Suppressor macrophage treated with lipopolysaccharide for 4 hours (primary cell): ENCODE data around the gene IGF2.
"Not testable (repeated sequence)": the region's sequence is repeated elsewhere in the genome, so short reads cannot be mapped to it uniquely, and the experiment has no call there.

Source experiments
- DNase-seq: peaks from one replicate; pipeline ENCODE4 v3.0.0-alpha.2; 2020

IGF2 gene

DNA sequence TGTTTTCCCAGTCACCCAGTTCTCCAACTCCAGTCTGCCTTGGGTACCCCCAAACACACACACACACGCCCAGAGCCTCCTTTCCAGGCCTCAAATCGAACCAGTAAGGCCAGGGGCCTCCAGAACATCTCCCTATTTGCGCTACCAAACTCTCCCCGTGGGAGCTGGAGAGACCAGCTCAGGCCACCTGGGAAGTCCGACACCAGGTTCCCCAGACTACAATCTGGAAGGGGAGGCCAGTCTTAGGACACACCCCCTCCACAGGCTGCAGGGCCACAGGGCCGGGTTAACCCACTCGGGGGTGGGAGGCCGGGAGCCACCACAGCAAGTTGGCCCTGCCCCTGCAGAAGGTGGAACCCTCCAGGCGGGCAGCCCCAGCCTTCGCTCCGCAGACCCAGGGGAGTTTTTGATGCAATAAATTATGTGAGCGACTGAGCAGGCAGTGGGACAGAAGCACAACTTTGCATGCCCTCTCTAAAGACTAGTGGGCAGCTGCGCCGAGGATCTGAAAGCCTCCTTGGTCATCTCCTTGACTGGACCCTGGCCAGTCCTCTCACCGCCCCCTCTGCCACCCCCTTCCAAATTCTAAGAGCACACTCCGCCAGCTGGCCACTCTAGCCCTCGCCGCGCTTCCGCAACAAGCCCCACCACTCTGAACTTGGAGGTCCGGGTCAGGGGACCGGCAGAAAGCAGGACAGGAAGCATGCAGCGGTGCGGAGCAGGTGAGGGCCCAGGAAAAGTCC, 2.8 kb downstream of the IGF2 start:
- no peak for DNase-seq

DNA sequence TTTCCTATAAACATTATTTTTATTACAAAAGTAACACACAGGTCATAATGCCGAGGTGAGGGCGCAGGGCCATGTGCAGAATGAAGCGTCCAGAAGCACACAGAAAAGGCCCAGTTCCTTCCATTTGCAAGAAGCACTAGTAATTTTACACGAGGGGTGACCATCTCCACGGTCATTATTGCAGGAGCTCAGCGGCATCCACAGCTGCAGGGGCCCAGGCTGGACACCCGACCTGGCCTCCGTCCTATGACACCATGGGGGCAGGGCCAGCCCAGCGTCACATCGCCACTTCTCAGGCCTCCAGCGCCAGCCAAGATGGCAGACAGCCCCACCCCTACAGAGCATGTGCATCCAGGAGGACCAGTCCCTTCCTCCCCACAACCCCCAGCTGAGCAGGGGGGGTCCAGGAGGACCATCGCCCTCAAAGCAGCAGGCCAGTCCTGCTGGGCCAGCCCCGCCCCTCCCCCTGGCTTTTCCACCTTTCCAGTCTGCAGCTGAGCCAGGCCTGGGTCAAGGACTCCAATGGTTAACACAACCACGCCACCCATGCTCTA, 3.5 kb downstream of the IGF2 start:
- no peak for DNase-seq

DNA sequence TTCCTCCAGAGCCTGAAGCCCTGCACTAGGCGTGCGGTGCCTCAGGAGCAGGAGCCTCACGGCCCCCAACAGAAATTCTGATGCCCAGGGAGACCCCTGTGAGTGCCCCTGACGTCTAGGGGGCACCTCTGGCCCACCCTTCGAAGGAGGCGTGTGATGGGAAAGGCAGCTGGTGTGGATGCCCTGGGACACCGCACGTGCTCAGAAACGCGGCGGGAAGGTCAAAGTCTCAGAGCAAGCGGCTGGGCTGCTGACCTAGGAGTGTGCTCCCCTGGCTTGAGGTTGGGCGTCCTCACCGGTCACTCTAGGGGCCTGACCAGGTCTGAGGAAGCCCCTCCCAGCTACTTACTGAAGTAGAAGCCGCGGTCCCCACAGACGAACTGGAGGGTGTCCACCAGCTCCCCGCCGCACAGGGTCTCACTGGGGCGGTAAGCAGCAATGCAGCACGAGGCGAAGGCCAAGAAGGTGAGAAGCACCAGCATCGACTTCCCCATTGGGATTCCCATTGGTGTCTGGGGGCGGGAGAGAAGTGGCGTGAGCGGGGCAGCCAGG, 4.1 kb downstream of the IGF2 start:
- no peak for DNase-seq

DNA sequence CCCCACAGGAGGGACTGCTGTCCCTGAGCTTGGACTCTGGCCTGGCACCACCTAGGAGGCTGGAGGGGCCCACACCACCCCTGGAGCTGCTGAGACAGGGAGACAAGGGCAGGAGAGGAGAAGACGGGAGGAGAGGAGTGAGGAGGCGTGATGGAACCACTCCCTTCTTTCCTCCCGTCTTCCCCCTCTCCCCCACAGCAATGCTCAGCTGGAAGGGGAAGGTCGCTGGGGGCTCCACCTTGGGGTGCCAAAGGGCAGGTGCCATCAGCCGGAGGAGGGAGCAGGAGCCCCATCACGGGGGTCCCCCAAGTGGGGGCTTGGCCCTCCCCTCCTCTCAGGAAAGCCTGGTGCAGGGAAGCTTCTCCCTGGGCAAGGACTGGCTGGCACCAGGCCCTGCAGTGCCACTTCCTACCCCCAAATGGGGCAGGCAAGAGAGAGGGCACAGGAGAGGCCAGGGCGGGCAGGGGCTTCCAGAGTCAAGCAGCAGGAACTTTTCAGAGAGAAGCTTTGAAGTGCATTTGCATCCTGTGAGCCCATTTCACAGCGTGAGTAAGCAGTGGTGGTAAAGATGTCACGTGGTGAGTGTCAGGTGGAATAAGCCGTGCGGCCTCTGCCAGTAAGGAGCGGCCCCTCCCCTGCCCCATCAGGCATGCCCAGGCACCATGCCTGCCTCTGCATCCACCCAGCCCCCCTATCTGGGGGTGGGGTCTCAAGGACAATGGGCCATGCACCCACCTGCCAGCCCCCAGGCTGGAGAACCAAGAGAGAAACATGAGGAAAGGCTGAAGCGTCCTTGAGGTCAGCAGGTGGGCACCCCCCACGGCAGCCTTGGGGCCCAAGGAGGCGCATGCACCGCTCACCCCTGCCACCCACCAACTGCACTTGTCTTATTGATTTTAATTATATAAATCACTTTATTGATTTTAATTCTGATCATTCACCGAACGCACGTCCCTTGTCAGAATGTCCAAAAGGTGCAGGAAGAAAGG, 4.9 kb downstream of the IGF2 start:
- no peak for DNase-seq

DNA sequence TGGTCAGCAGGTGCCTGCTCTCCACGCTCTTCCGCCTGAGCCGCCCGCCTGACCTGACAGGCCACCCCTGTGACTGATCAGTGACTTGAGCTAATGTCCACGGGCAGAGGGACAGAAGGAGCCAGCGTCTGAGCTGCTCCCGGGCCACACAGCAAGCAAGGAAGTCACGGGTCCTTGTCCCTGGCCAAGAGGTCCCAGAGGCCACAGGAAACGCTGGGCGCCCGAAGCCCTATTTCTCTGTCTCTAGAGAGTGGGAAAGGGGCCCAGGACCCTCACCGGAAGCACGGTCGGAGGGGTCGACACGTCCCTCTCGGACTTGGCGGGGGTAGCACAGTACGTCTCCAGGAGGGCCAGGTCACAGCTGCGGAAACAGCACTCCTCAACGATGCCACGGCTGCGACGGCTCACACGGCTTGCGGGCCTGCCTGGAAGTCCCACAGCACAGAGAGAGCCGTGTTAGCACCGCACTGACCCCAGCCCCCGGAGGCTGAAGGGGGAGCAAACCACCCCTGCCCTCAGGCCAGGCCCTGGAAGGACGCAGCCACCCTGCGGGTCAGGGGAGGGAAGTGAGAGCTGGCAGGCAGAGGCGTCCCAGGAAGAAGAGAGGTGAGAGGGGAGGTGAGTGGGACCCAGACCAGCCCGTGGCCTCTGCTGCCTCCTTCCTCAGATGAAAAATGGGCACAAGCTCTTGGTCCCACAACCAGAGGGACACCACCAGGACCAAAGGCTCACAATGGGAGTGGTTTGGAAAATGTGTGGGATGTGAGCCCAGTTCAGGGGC, 5.8 kb downstream of the IGF2 start:
- no peak for DNase-seq

DNA sequence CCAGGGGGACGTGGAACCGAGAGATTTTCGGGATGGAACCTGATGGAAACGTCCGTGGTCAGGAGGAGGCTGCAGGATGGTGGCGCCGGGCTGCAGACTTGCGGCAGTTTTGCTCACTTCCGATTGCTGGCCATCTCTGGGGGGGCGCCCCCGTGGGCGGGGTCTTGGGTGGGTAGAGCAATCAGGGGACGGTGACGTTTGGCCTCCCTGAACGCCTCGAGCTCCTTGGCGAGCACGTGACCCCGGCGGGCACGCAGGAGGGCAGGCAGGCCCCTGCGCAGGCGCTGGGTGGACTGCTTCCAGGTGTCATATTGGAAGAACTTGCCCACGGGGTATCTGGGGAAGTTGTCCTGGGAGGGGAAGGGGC, 6.3 kb downstream of the IGF2 start:
- DNase-seq, result no peak

DNA sequence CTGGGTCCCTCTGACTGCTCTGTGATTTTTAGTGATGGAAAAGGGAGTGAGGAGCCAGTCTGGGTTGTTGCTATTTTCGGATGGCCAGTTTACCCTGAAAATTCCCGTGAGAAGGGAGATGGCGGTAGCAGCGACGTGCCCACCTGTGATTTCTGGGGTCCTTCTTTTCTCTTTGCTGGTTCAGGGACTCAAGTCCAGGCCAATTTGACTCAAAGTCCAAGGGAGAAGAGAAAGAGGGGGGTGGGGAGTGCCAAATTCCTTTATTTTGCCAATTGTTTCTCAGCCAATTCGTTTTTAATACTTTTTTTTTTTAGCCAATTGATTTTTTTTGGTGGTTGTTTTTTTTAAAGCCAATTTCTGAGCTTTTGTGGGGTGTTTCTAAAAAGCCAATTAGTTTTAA, 6.9 kb downstream of the IGF2 start:
- DNase-seq, result no peak

DNA sequence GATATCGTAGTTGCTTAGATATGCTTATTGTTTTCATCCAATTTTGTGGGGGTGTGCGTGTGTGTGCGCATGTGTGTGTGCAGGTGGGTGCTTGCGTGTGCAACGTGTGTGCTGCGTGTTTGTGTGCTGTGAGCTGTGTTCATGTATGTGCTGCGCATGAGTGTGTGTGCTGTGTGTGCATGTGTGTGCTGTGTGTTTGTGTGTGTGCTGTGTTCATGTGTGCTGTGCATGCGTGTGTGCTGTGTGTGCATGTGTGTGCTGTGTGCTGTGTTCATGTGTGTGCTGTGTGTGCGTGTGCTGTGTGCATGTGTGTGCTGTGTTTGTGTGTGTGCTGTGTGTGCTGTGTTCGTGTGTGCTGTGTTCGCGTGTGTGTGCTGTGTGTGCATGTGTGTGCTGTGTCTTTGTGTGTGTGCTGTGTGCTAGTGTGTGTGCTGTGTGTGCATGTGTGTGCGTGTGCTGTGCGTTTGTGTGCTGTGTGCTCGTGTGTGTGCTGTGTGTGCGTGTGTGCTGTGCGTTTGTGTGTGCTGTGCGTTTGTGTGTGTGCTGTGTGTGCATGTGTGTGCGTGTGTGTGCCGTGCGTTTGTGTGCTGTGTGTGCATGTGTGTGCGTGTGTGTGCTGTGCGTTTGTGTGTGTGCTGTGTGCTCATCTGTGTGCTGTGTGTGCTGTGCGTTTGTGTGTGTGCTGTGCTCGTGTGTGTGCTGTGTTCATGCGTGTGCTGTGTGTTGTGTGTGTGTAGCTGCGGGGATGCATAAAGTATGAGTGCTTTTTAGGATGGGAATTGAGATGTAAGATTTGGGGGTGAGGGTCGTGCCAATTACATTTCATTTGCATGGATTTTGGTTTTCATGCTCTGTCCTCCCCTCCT, 7.6 kb downstream of the IGF2 start:
- DNase-seq, result no peak

DNA sequence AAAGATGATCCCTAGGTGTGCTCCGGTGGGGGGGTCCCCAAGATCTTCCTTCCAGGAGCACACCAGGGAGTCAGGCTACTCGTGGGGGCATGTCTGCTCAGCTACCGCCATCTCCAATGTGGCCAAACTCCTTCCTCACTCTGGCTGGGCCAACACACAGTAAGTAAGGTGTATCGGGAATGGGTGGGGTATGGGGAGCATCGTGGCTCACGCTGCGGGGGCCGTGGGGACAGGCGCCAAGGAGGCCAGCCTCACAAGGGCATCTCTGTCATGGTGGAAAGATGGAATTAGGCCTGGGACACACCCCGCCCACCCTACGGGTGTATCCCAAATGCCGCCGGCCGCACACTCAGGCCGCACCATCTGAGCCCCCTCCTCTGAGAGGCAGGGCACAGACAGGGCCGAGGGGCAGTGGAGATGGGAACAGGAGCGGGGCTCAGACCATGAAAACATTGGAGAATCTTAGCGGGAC, 8.3 kb downstream of the IGF2 start:
- no peak for DNase-seq

DNA sequence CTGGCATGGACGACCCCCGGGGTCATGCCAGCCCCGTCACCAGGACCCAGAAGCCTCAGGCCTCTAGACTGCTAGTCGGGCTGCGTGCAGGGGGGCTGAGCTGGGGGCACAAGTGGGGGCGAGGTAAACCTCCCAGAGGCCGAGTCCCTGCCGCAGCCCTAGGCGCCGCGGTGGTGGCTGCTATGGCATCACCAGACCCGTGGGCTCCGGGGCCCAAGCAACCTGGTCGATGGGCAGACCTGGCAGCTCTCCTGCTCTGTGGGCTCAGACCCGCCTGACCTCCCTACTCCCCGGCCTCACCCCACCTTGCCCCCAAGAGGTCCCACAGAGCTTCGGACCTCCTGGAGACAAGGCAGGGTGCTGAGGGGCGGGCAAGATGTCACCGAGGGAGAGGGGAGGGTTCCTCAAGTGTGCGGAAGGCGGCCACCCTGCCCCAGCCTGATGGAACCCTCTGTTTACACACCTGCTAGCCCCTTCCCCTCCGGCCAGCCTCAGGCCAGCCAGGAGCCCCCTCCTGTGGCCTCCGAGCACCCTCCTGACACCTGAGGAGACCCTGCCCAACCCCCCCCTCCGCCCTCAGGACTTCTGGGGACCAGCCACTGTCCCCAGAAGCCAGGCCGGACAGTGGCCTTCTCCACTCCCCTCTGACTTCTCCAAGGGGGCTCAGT, 9.4 kb downstream of the IGF2 start:
- DNase-seq, result no peak

DNA sequence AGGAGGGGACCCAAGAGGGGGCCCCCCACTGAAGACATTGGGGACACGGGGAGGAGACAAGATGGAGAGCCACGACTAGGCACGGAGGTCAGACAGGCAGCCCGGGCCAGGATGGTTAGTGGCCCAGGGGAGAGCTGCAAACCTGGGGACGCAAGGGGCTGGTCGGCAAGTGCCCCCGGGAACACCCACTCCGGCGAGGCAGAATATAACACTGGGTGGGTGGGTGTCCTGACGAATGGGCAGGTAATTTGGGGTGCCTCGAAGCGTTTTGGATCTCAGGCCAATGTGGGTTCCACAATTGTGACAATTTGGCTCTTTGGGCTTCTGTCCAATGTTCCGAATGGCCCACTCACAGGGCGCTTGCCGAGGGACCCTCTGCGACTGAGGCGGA, 9.9 kb downstream of the IGF2 start:
- DNase-seq, result no peak

DNA sequence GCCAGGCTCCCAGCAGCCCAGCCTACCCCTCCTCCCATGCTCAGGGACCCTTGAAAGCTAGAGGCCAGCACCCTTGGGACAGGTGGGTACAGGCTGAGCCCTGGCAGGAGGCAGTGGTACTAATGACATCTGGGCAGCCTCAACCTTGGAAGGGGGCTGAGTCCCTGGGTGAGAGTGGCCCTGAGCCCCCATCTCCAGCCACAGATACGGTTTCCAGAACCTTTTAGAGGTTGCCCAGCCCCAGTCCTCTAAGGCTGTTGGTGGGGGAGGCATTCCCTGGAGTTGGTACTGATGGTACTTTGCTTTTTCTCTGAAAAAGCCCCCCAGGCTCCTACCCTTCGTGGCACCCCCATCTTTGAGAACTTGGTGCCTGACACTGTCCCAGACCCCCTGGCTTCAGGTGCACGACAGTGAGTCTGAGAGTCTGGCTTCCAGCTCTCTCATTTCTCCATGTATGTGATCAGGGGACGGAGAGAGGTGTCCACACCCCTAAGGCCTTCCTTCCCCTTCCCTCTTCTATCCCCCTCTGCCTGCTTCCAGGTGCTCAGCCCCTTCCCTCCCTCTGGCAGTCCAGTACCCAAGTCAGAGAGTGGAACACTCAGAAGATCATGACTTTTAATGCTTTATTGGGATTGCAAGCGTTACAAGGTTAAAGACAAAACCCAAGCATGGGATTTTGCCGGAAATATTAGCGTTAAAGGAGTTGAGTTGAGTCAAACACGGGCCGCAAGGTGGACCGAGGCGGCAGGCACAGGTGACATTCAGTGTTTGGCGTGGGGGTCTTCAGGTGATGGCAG, 10.5 kb downstream of the IGF2 start:
- no peak for DNase-seq

DNA sequence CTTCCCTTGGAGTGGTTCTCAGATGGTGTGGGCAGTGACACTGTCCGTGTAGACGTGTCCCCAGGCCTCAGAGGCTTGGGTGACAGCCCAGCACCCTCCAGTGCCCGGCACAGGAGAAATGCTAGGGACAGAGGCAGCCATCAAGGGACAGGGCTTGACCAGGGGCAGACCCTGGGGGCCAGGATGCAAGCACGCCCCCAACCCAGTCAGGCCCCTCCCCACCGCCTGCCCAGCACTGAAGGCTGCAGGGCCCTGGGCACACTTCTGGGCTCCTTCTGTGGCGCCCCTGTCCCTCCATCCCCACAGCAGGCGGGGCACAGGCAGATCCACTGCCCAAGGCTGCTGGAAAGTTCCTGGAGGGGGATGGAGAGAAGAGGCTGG, 11.1 kb downstream of the IGF2 start:
- no peak for DNase-seq

DNA sequence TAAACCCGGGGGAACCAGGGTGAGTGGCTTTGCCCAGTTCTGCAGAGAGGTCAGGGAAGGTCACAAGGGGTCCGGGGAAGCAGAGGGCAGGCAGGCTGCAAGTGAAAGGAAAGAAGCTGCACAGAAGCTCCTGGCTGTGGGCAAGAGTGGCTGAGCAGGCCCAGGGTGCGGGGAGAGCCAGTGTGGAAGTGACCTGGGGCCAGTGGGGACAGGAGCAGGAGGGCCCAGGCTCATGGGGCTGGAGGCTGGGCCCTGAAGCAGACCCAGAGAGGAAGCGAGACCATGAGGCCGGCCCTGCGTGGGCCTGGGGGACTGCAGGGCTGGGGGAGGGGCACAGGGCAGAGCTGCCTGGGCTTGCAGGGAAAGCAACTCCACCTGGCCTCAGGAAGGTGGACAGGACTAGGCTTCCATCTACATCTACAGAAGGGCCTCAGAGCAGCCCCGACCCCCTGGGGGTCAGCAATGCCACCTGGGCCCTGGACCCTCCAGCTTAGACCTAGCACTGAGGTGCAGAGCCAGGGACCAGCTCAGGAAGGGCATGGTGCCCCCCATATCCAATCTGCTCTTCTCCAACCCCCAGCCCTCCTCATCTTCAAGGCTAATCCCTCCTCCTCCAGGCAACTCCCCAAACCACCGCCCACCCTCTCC, 11.6 kb downstream of the IGF2 start:
- DNase-seq, result no peak

DNA sequence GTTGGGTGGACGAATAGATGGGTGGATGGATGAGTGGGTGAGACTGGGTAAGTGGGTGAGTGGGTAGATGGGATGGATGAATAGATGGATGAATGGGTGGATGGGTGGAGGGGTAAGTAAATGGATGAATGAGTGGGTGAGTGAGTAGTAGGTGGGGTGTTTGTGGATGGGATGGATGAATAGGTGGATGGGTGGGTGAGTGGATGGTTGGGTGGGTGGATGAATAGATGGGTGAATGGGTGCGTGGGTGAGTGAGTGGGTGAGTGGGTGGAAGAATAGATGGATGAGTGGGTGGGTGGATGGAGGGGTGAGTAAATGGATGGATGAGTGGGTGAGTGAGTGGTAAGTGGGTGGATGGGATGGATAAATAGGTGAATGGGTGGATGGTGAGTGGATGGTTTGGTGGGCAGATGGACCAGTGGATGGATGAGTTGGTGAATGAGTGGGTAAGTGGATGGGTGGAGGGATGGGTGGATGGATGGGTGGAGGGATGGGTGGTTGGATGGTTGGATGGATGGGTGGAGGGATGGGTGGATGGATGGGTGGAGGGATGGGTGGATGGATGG, 12.6 kb downstream of the IGF2 start:
- DNase-seq, result no peak

DNA sequence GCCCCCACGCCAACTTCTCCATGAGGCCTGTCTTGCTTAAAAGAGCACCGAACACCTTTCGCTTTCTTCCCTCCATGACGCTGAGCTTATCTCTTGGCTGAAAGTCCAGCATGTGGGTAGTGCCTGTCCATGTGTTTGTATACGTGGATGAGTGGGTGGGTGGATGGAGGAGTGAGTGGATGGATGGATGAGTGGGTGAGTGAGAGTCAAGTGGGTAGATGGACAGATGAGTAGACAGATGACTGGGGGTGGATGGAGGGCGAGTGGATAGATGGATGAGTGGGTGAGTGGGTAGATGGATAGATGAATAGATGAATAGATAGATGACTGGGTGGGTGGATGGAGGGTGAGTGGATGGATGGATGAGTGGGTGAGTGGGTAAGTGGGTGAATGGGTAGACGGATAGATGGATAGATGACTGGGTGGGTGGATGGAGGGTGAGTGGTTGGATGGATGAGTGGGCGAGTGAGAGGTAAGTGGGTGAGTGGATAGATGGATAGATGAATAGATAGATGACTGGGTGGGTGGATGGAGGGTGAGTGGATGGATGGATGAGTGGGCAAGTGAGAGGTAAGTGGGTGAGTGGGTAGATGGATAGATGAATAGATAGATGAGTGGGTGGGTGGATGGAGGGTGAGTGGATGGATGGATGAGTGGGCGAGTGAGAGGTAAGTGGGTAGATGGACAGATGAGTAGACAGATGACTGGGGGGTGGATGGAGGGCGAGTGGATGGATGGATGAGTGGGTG, 14.3 kb downstream of the IGF2 start:
- DNase-seq, result not testable (repeated sequence)

DNA sequence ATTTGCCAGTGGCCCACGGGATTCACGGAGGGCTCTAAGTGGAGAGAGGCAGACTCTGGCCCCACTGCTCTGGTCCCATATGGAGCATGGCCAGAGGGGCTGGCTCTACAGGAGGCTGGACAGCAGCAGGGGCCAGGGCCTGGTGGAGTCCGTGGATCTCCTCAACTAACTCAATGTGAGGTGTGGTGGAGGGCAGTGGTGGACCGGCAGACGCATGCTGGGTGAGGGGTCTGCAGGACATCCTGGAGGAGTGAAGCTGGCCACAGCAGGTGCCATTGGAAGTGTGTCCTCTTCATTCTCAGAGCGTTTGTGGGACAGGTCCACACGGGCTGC, 15.6 kb downstream of the IGF2 start:
- DNase-seq, result no peak

DNA sequence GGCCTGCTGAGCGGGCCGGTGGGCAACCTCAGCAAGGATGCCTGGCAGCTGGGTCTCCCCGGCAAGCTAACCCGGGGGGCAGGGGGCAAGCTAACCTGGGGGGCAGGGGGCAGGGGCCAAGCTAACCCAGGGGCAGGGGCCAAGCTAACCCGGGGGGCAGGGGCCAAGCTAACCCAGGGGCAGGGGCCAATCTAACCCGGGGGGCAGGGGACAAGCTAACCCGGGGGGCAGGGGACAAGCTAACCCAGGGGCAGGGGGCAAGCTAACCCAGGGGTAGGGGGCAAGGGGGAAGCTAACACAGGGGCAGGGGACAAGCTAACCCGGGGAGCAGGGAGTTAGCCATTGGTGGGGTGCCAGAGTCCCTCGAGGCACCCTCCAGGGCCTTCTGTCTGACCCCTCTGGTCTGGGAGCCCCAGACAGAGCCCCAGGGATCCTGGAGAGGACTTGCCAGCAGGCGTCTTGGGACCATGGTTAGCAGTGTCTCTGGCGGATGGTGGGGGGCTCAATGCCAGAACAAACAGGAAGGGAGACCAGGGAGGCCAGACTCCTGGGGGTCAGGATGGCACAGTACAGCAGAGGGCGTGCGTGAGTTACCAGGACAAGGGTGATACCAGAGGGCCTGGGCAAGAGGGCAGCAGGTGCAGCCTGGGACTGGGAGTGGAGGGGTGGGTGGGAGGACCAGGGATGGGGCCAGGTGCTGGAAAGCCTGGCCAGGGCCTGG, 16.1 kb downstream of the IGF2 start:
- DNase-seq, result no peak
